Measurements from ENCODE around the gene SH3BP2.

SH3BP2 gene

GRCh38 chr4:2792396-2792710, 532 bp upstream of the SH3BP2 start:
- DNase-seq: no peak

- DNase-seq: no peak
Observed at GRCh38 chr4:2793586-2794485, 951 bp downstream of the SH3BP2 start.

- no peak for DNase-seq
Observed at GRCh38 chr4:2794486-2795299, 1.8 kb downstream of the SH3BP2 start.

GRCh38 chr4:2795300-2795892, 2.5 kb downstream of the SH3BP2 start:
- no peak for DNase-seq

GRCh38 chr4:2795893-2796848, 3.3 kb downstream of the SH3BP2 start:
- DNase-seq: no peak

- DNase-seq: no peak
Observed at GRCh38 chr4:2796849-2797544, 4.1 kb downstream of the SH3BP2 start.

- DNase-seq: no peak
Observed at GRCh38 chr4:2797545-2798305, 4.8 kb downstream of the SH3BP2 start.

- no peak for DNase-seq
Observed at GRCh38 chr4:2798399-2799223, 5.7 kb downstream of the SH3BP2 start.

GRCh38 chr4:2799224-2799911, 6.5 kb downstream of the SH3BP2 start:
- no peak for DNase-seq

GRCh38 chr4:2799971-2800690, 7.2 kb downstream of the SH3BP2 start:
- DNase-seq: no peak

- no peak for DNase-seq
Observed at GRCh38 chr4:2800691-2801596, 8.1 kb downstream of the SH3BP2 start.

GRCh38 chr4:2802618-2803531, 10.0 kb downstream of the SH3BP2 start:
- DNase-seq: no peak

- no peak for DNase-seq
Observed at GRCh38 chr4:2803624-2804448, 11.0 kb downstream of the SH3BP2 start.

- DNase-seq: no peak
Observed at GRCh38 chr4:2804449-2804972, 11.6 kb downstream of the SH3BP2 start.

GRCh38 chr4:2804973-2805501, 12.2 kb downstream of the SH3BP2 start:
- no peak for DNase-seq

Data from NCI-H345 (cell line).